HepG2 (cell line): Measurements from ENCODE around the gene HOXC9. TPM values are rescaled to one million over a fixed set of nuclear protein-coding genes. Genes with fewer than 3 reads are reported as not detected.

Source experiments
- ATAC-seq: fragments of 200-7000 bp; cut with Tn5 transposase; 3 replicates; pipeline ENCODE4 v1.9.1; 2020; ENCODE audit warnings: mild to moderate bottlenecking, moderate library complexity
- BruUV-seq: library from RNA; stranded (reverse); fragments of 400-500 nt; replicated peaks from 2 replicates; lab custom pipeline; 2021; lab: Mats Ljungman, UMichigan
- CTCF ChIA-PET: fragments of 300-600 bp; formaldehyde crosslinking; extraction: SDS; loops from one replicate; lab custom pipeline; 2021; ENCODE audit warnings: low total read pairs, inconsistent platforms, low intra/inter-chr PET ratio; lab: Yijun Ruan, JAX
- POLR2A ChIA-PET: fragments of 350-600 bp; sonication (Branson Sonifier 250); formaldehyde crosslinking; loops from one replicate; lab custom pipeline; 2020; ENCODE audit warnings: antibody characterized with exemption, inconsistent platforms; lab: Yijun Ruan, JAX
- DNase-seq: peaks from one replicate; pipeline ENCODE4 v3.0.0-alpha.2; 2015; ENCODE audit warnings: low spot score
- FAIRE-seq: peaks from 3 replicates; lab custom pipeline; 2011; peaks lifted over from hg19 to GRCh38; lab: Jason Lieb, UNC
- H2AFZ ChIP-seq: one replicate; pipeline ENCODE4 v1.6.1; 2011; ENCODE audit warnings: low read length, inconsistent platforms
- H3K27ac ChIP-seq: fragments of 300-600 bp; 3 replicates; pipeline ENCODE4 v1.8.0; 2011; ENCODE audit warnings: mixed run types, mild to moderate bottlenecking, mixed read lengths, low read length, inconsistent platforms; ENCODE audit not compliant: insufficient read depth; ENCODE audit errors: extremely low read length
- H3K27me3 ChIP-seq, 2 experiments: fragments of 200-600 bp in 1 of 2; 2 replicates in 1 of 2; 3 replicates in 1 of 2; pipeline versions ENCODE4 v1.6.0 to v1.8.0; 2011; ENCODE audit warnings: low read length in 2 of 2, mild to moderate bottlenecking in 2 of 2, moderate library complexity in 2 of 2, inconsistent platforms in 1 of 2; ENCODE audit not compliant: insufficient read depth in 2 of 2, control insufficient read depth in 1 of 2
- H3K36me3 ChIP-seq, 2 experiments: fragments of 200-600 bp in 1 of 2; replicated peaks in 1 of 2; 2 replicates in 1 of 2; 3 replicates in 1 of 2; pipeline versions ENCODE4 v1.5.1 to v1.8.0; 2011; ENCODE audit warnings: low read length in 2 of 2, inconsistent platforms in 1 of 2; ENCODE audit not compliant: insufficient read depth in 2 of 2, control insufficient read depth in 1 of 2
- H3K4me1 ChIP-seq: 2 replicates; pipeline ENCODE4 v1.5.1; 2012; ENCODE audit warnings: low read length, inconsistent platforms; ENCODE audit not compliant: insufficient read depth
- H3K4me2 ChIP-seq: 2 replicates; pipeline ENCODE4 v1.6.0; 2011; ENCODE audit warnings: low read depth, low read length, inconsistent platforms
- H3K4me3 ChIP-seq, 3 experiments: fragments of 200-600 bp in 1 of 3; sonication (generic), shearing (Covaris generic) in 1 of 3; replicated peaks in 1 of 3; 2 replicates each; pipeline ENCODE4 v1.5.1; 2011 to 2016; ENCODE audit warnings: low read length in 3 of 3, inconsistent platforms in 2 of 3, low read depth in 2 of 3, mild to moderate bottlenecking in 2 of 3, control low read depth in 1 of 3, mixed read lengths in 1 of 3; ENCODE audit not compliant: insufficient read depth in 1 of 3
- H3K79me2 ChIP-seq: one replicate; pipeline ENCODE4 v1.6.1; 2011; ENCODE audit warnings: low read length, inconsistent platforms; ENCODE audit not compliant: insufficient read depth
- H3K9ac ChIP-seq: 2 replicates; pipeline ENCODE4 v1.6.0; 2011; ENCODE audit warnings: mild to moderate bottlenecking, low read depth, low read length, inconsistent platforms; ENCODE audit not compliant: insufficient read depth
- H3K9me3 ChIP-seq: 2 replicates; pipeline ENCODE4 v1.5.1; 2012; ENCODE audit warnings: mild to moderate bottlenecking, low read length
- H4K20me1 ChIP-seq: 2 replicates; pipeline ENCODE4 v1.6.0; 2011; ENCODE audit warnings: inconsistent platforms, mild to moderate bottlenecking, low read length, moderate library complexity; ENCODE audit not compliant: insufficient read depth
- ETS1 ChIP-seq: sonication (generic); formaldehyde crosslinking; IDR thresholded peaks from 2 replicates; pipeline ENCODE4 v1.4.0; 2020; ENCODE audit warnings: missing genetic modification reagents
- GABPB1 ChIP-seq: IDR thresholded peaks from 2 replicates; pipeline ENCODE4 v1.6.1; 2016; ENCODE audit warnings: mild to moderate bottlenecking, missing genetic modification reagents, moderate library complexity, missing compliant biosample characterization
- HMGA1 ChIP-seq: sonication (generic); formaldehyde crosslinking; conservative IDR thresholded peaks from 2 replicates; pipeline ENCODE4 v1.4.0; 2020; ENCODE audit warnings: missing genetic modification reagents
- JUNB ChIP-seq: sonication (generic); formaldehyde crosslinking; IDR thresholded peaks from 2 replicates; pipeline ENCODE4 v1.8.0; 2022; ENCODE audit warnings: missing genetic modification reagents, mild to moderate bottlenecking, borderline replicate concordance
- KDM3A ChIP-seq: IDR thresholded peaks from 2 replicates; pipeline ENCODE4 v1.6.1; 2018; ENCODE audit warnings: low read depth, missing compliant biosample characterization
- RBM39 ChIP-seq: fragments of 200-400 bp; formaldehyde crosslinking; IDR thresholded peaks from one replicate; pipeline ENCODE4 v1.6.1; 2018; ENCODE audit warnings: antibody characterized with exemption, mild to moderate bottlenecking, low read depth, low read length; ENCODE audit not compliant: poor library complexity, severe bottlenecking
- TFDP1 ChIP-seq: IDR thresholded peaks from 2 replicates; pipeline ENCODE4 v1.6.1; 2016; ENCODE audit warnings: missing compliant biosample characterization, missing genetic modification reagents, borderline replicate concordance
- ZBTB34 ChIP-seq: sonication (generic); formaldehyde crosslinking; IDR thresholded peaks from 2 replicates; pipeline ENCODE4 v1.8.0; 2022; ENCODE audit warnings: mild to moderate bottlenecking, missing genetic modification reagents
- ZNF224 ChIP-seq: sonication (generic); formaldehyde crosslinking; IDR thresholded peaks from 2 replicates; pipeline ENCODE4 v1.5.0; 2020; ENCODE audit warnings: mild to moderate bottlenecking, missing genetic modification reagents
- ZNF784 ChIP-seq: sonication (generic); formaldehyde crosslinking; IDR thresholded peaks from 2 replicates; pipeline ENCODE4 v1.5.1; 2020; ENCODE audit warnings: missing genetic modification reagents, mild to moderate bottlenecking, borderline replicate concordance
- ZNF816 ChIP-seq: sonication (generic); formaldehyde crosslinking; IDR thresholded peaks from 2 replicates; pipeline ENCODE4 v1.8.0; 2022; ENCODE audit warnings: missing genetic modification reagents, mild to moderate bottlenecking, borderline replicate concordance
- WGBS: methylation state at CpG from one replicate; pipeline ENCODE4 v1.1.6; 2017; ENCODE audit warnings: low lambda C conversion rate; 5-methylcytosine and 5-hydroxymethylcytosine counted together
- in situ Hi-C: cut with HindIII; loops from 2 replicates; pipeline ENCODE4 v1.10.0; 2017; ENCODE audit warnings: low pct_unique_long_range_greater_than_20kb; ENCODE audit not compliant: extremely low pct_ligation_motif_present
- intact Hi-C: fragments of 100-400 bp; cut with micrococcal nuclease; formaldehyde crosslinking; loops from one replicate; pipeline ENCODE4 v1.10.0; 2022; ENCODE audit not compliant: unreplicated experiment
- polyA plus RNA-seq, 8 experiments: library from polyadenylated mRNA; depleted of rRNA in 3 of 8; stranded (reverse) in 7 of 8; unstranded in 1 of 8; fragments of >200 nt; fragmentation: Illumina TruSeq in 4 of 8; extraction: Trizol in 4 of 8; gene quantifications; 2 replicates each; pipeline versions ENCODE4 v1.2.1 to v1.2.3, GENCODE V29; 2011 to 2016; ENCODE audit warnings: low read depth in 4 of 8, missing spikeins in 1 of 8, mixed read lengths in 1 of 8; ENCODE audit not compliant: insufficient read depth in 1 of 8
- total RNA-seq, 5 experiments: library from RNA; depleted of rRNA; stranded (reverse); fragments of >200 nt; fragmentation: Illumina TruSeq; extraction: Trizol; gene quantifications; 2 replicates each; pipeline ENCODE4 v1.2.3, GENCODE V29; 2016; ENCODE audit warnings: low read depth in 1 of 5

Gene HOXC9
- total and polyA plus RNA-seq, 2 of the 13 experiments (the other 11 are each of a cell fraction or from before 2014, with no cell fraction given), result 0.11 to 1.1 TPM

- WGBS, result 92% methylated on average over 14 of the region's 17 CpGs
- Histone ChIP-seq H3K4me2 (peak overlapping the region; percentile 63; the same call in 1 of the 2 replicates), H3K9ac (no peak overlapping the region), H3K9me3 (no peaks in the 10 kb centered on the region), H3K27ac (no peak overlapping the region), H2AFZ (no peak overlapping the region), H3K4me3 (peak overlapping the region in 1 of 3 experiments; percentile 48; a peak in 1 of 6 replicates), H3K27me3 (peaks cover 9 to 64% of the 10 kb centered on the region in 2 experiments), H3K4me1 (peaks cover 29% of the 10 kb centered on the region), H3K79me2 (no peaks in the 10 kb centered on the region), H3K36me3 (no peaks in the 10 kb centered on the region), H4K20me1 (no peaks in the 10 kb centered on the region)
- no peak for TF ChIP-seq TFDP1 (CRISPR knock-in tag)
- TF ChIP-seq ZNF784 (CRISPR knock-in tag), result no peak
- intact Hi-C loops (no loop called here), in situ Hi-C loops (loop anchor here (10.0 kb wide), 1 partner anchor 380 kb away; no protein-coding TSS in a partner anchor)
- DNase-seq (no peak), FAIRE-seq (no peak), ATAC-seq (no peak)
- no TSS peak for BruUV-seq
- CTCF ChIA-PET, result no interaction called here
- POLR2A ChIA-PET, result no interaction called here
Measured at GRCh38 chr12:53995002-53995377, 5.0 kb upstream of the HOXC9 start.

GRCh38 chr12:53995378-53996239, 4.4 kb upstream of the HOXC9 start:
- no peak for ATAC-seq
- Histone ChIP-seq H3K4me1 (peaks cover 36% of the 10 kb centered on the region), H3K27ac (no peak overlapping the region), H3K36me3 (no peaks in the 10 kb centered on the region), H3K9ac (no peak overlapping the region), H3K4me3 (no peak overlapping the region), H3K79me2 (no peaks in the 10 kb centered on the region), H4K20me1 (no peaks in the 10 kb centered on the region), H2AFZ (no peak overlapping the region), H3K9me3 (no peaks in the 10 kb centered on the region), H3K27me3 (peaks cover 9 to 65% of the 10 kb centered on the region in 2 experiments; a peak in 4 of 5 replicates), H3K4me2 (no peak overlapping the region)
- in situ Hi-C loops, result loop anchor here (10.0 kb wide), 1 partner anchor 379 kb away; no protein-coding TSS in a partner anchor
- WGBS, result 77% methylated on average over 28 of the region's 48 CpGs
- ChIA-PET CTCF (no interaction called here), POLR2A (no interaction called here)
- DNase-seq, result no peak
- no peak for FAIRE-seq
- intact Hi-C loops, result no loop called here
- no TSS peak for BruUV-seq
- no peak for TF ChIP-seq ZNF816 (CRISPR knock-in tag)
- TF ChIP-seq GABPB1, result peak; percentile 20; the same call in 1 of the 2 replicates
- TF ChIP-seq ETS1, result no peak
- no peak for TF ChIP-seq HMGA1 (CRISPR knock-in tag)
- TF ChIP-seq ZNF224 (CRISPR knock-in tag), result no peak
- no peak for TF ChIP-seq JUNB
- TF ChIP-seq RBM39, result no peak
- no peak for TF ChIP-seq ZBTB34 (CRISPR knock-in tag)
- no peak for TF ChIP-seq KDM3A (CRISPR knock-in tag)
